Calu3 (cell line): ENCODE results near the gene PVRIG. TPM values are rescaled to one million over a fixed set of nuclear protein-coding genes. Genes with fewer than 3 reads are reported as not detected.
"Not testable (repeated sequence)": the region's sequence is repeated elsewhere in the genome, so short reads cannot be mapped to it uniquely, and the experiment has no call there.

Experiments
- BruUV-seq: library from RNA; stranded (reverse); fragments of 400-500 nt; replicated peaks from 2 replicates; lab custom pipeline; 2021; lab: Mats Ljungman, UMichigan
- CTCF ChIA-PET: fragments of 300-600 bp; sonication (Branson Sonifier 250); formaldehyde crosslinking; loops from one replicate; lab custom pipeline; 2022; ENCODE audit warnings: antibody characterized with exemption; lab: Charles Lee
- DNase-seq: peaks from one replicate; pipeline ENCODE4 v3.0.0; 2022
- H3K27ac Mint-ChIP-seq: one replicate; pipeline ENCODE4 v1.8.0; 2022; ENCODE audit warnings: mixed read lengths; ENCODE audit not compliant: unreplicated experiment
- H3K27me3 Mint-ChIP-seq: one replicate; pipeline ENCODE4 v1.8.0; 2022; ENCODE audit warnings: mixed read lengths; ENCODE audit not compliant: unreplicated experiment
- H3K36me3 Mint-ChIP-seq: one replicate; pipeline ENCODE4 v1.8.0; 2022; ENCODE audit warnings: mild to moderate bottlenecking, moderate library complexity, mixed read lengths; ENCODE audit not compliant: insufficient read depth, unreplicated experiment
- H3K4me1 Mint-ChIP-seq: one replicate; pipeline ENCODE4 v1.8.0; 2022; ENCODE audit warnings: mild to moderate bottlenecking, low read depth, mixed read lengths; ENCODE audit not compliant: unreplicated experiment
- H3K4me3 Mint-ChIP-seq: one replicate; pipeline ENCODE4 v1.8.0; 2022; ENCODE audit warnings: mild to moderate bottlenecking, low read depth, moderate library complexity, mixed read lengths; ENCODE audit not compliant: unreplicated experiment
- H3K9me3 Mint-ChIP-seq: one replicate; pipeline ENCODE4 v1.8.0; 2022; ENCODE audit warnings: low read depth, mixed read lengths; ENCODE audit not compliant: unreplicated experiment
- CTCF ChIP-seq: fragments of 200-600 bp; IDR thresholded peaks from one replicate; pipeline ENCODE4 v1.8.0; 2022; ENCODE audit warnings: antibody characterized with exemption; ENCODE audit not compliant: unreplicated experiment
- intact Hi-C: fragments of 100-400 bp; cut with micrococcal nuclease; formaldehyde crosslinking; loops from one replicate; pipeline ENCODE4 v1.10.0; 2022; ENCODE audit not compliant: unreplicated experiment
- total RNA-seq: library from RNA; stranded (reverse); gene quantifications from 2 replicates; pipeline ENCODE4 v1.2.3, GENCODE V29; 2022

Gene PVRIG
- total RNA-seq, 1 experiment from 2014 or later = not detected

- intact Hi-C loops, DNase-seq, H3K36me3 Mint-ChIP-seq, H3K9me3 Mint-ChIP-seq, BruUV-seq, H3K27me3 Mint-ChIP-seq, H3K4me3 Mint-ChIP-seq: not testable (repeated sequence)
- CTCF ChIA-PET = interaction anchor here (1.1 kb wide), 1 partner anchor 113 kb away, joined by 3 read pairs; no protein-coding TSS in a partner anchor
- Mint-ChIP-seq H3K27ac (peak overlapping the region; percentile 42), H3K4me1 (peaks cover 27% of the 10 kb centered on the region)
These were observed 27.1 kb downstream of the PVRIG start for GRCh38 chr7:100246865-100247137.

GRCh38 chr7:100247152-100247757 is 27.5 kb downstream of the PVRIG start:
- Mint-ChIP-seq H3K27me3 (no peaks in the 10 kb centered on the region), H3K4me3 (peak overlapping the region; percentile 22), H3K36me3 (peaks cover 6% of the 10 kb centered on the region), H3K9me3 (no peaks in the 10 kb centered on the region), H3K4me1 (peaks cover 27% of the 10 kb centered on the region), H3K27ac (peak overlapping the region; percentile 55)
- CTCF ChIA-PET = interaction anchor here (1.1 kb wide), 1 partner anchor 113 kb away, joined by 3 read pairs; no protein-coding TSS in a partner anchor
- TF ChIP-seq CTCF = peak; percentile 14
- BruUV-seq = no TSS peak
- intact Hi-C loops = no loop called here
- peak; percentile 74 for DNase-seq

GRCh38 chr7:100248483-100248882 is 28.7 kb downstream of the PVRIG start:
- Mint-ChIP-seq H3K9me3 (no peaks in the 10 kb centered on the region), H3K4me1 (peaks cover 27% of the 10 kb centered on the region), H3K27ac (no peak overlapping the region), H3K4me3 (no peak overlapping the region), H3K27me3 (no peaks in the 10 kb centered on the region), H3K36me3 (peaks cover 6% of the 10 kb centered on the region)
- BruUV-seq = no TSS peak
- CTCF ChIA-PET = no interaction called here
- TF ChIP-seq CTCF = no peak
- DNase-seq = no peak
- intact Hi-C loops = no loop called here

DNA sequence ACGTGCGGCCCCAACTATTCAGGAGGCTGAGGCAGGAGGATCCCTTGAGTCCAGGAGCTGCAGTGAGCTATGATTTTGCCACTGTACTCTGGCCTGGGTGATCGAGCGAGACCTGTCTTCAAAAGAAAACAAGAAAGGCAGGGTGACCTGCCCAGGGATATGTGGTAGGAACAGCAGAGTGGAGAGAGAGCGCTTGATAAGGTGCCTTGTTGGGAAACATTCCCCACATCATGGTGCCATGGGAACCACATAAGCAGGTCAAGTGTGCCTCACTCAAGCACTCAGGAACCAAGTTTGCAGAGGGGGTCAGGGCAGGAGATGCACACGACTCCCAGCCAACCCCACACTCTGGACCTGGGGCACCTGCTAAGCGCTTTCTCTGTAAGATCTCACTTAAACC is 37.3 kb downstream of the PVRIG start:
- H3K9me3 Mint-ChIP-seq = no peaks in the 10 kb centered on the region
- H3K27ac Mint-ChIP-seq = no peak overlapping the region
- CTCF ChIA-PET = no interaction called here

DNA sequence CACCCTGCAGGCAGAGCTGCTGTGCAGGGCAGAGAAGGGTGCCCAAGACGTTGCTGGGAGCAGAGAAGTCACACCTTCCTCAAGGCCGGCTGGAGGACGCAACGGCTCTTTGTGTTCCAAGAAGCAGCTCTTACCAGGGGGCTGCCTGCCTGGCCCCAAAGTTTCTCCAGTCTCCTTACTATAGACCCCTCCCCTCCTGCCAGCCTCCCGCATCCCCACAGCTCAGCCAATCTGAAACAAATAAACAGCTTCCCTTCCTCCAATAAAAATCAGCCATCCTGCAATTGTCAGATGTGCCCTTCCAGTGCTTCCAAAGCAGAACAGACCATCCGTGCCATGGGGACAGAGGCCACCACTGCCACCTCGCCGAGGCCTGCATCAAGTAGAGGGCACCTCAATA is 40.2 kb downstream of the PVRIG start:
- H3K4me3 Mint-ChIP-seq, H3K9me3 Mint-ChIP-seq, intact Hi-C loops, H3K27ac Mint-ChIP-seq, BruUV-seq, H3K27me3 Mint-ChIP-seq, CTCF ChIA-PET, H3K4me1 Mint-ChIP-seq, DNase-seq, H3K36me3 Mint-ChIP-seq: not testable (repeated sequence)

More for the DNA sequence above, 37.3 kb downstream of the PVRIG start:
- H3K4me1 Mint-ChIP-seq = no peaks in the 10 kb centered on the region
- no peak for DNase-seq
- no TSS peak for BruUV-seq
- no peaks in the 10 kb centered on the region for H3K27me3 Mint-ChIP-seq
- no peaks in the 10 kb centered on the region for H3K36me3 Mint-ChIP-seq
- no peak overlapping the region for H3K4me3 Mint-ChIP-seq
- no peak for TF ChIP-seq CTCF
- intact Hi-C loops = no loop called here

GRCh38 chr7:100262896-100263295 is 43.1 kb downstream of the PVRIG start:
- BruUV-seq, H3K27me3 Mint-ChIP-seq, H3K4me3 Mint-ChIP-seq, intact Hi-C loops, H3K36me3 Mint-ChIP-seq, H3K4me1 Mint-ChIP-seq, CTCF ChIA-PET, H3K9me3 Mint-ChIP-seq, H3K27ac Mint-ChIP-seq, DNase-seq: not testable (repeated sequence)

DNA sequence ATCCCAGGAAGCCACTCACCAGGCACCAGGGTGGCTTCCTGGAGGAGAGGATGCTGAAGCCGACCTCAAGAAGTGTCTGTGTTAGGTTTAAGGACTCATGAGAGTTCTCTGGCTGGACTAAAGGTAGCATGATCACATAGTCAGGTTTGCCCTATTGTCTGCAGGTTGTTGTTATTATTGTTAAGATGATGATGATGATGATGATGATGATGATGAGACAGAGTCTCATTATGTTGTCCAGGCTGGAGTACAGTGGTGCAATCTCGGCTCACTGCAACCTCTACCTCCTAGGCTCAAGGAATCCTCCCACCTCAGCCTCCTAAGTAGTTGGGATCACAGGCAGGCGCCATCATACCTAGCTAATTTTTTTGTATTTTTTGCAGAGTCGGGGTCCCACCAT is 44.5 kb downstream of the PVRIG start:
- H3K27ac Mint-ChIP-seq, H3K4me3 Mint-ChIP-seq, H3K27me3 Mint-ChIP-seq, BruUV-seq, CTCF ChIA-PET, intact Hi-C loops, H3K9me3 Mint-ChIP-seq, H3K36me3 Mint-ChIP-seq, DNase-seq: not testable (repeated sequence)
- H3K4me1 Mint-ChIP-seq = peaks cover 14% of the 10 kb centered on the region

GRCh38 chr7:100264669-100265165 is 45.0 kb downstream of the PVRIG start:
- H3K27me3 Mint-ChIP-seq, BruUV-seq, H3K4me3 Mint-ChIP-seq, H3K27ac Mint-ChIP-seq, DNase-seq, CTCF ChIA-PET, H3K36me3 Mint-ChIP-seq, H3K9me3 Mint-ChIP-seq, intact Hi-C loops: not testable (repeated sequence)
- H3K4me1 Mint-ChIP-seq = peaks cover 14% of the 10 kb centered on the region
